ENCODE measurements around the gene PDIA3.
"Not testable (repeated sequence)": the region's sequence is repeated elsewhere in the genome, so short reads cannot be mapped to it uniquely, and the experiment has no call there.

PDIA3 gene

GRCh38 chr15:43746245-43746902 is at the start of gene PDIA3:
TSS of gene PDIA3 (plus strand) at chr15:43746438. CDS start at chr15:43746540, 102 bp downstream.
- H3K4me1 ChIP-seq (ENCODE audit: insufficient read depth, low read length); H3K27me3 ChIP-seq (ENCODE audit: insufficient read depth, low read length); H3K9me3 ChIP-seq (ENCODE audit: insufficient read depth, low read depth, low read length); H3K36me3 ChIP-seq (ENCODE audit: insufficient read depth, low read depth, low read length): not testable (repeated sequence)
- H3K27ac ChIP-seq (ENCODE audit: low read length), result peak within 1 kb of the TSS; percentile 84
- peak within 1 kb of the TSS; percentile 84 for H3K4me3 ChIP-seq (ENCODE audit: low read length)
- H3K9ac ChIP-seq (ENCODE audit: low read depth, low read length), result peak within 1 kb of the TSS; percentile 96

DNA sequence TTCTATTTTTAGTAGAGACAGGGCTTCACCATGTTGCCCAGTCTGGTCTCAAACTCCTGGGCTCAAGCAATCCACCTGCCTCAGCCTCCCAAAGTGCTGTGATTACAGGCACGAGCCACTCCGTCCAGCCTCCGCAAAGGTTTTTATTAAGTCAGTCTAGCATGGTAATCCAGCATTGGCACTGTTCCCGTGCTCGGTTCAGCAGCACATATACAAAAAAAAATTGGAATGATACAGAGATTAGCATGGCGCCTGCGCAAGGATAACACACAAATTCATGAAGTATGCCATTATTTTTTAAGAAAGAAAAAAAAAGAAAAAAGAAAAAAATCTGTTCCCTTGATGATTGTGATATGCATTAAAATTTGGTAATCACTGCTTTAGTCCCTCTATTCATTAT is 44.1 kb upstream of the PDIA3 start:
- Histone ChIP-seq H3K4me3 (ENCODE audit: low read length) (no peak overlapping the region), H3K9me3 (ENCODE audit: insufficient read depth, low read depth, low read length) (no peaks in the 10 kb centered on the region), H3K27ac (ENCODE audit: low read length) (no peak overlapping the region), H3K27me3 (ENCODE audit: insufficient read depth, low read length) (no peaks in the 10 kb centered on the region), H3K9ac (ENCODE audit: low read depth, low read length) (no peak overlapping the region), H3K36me3 (ENCODE audit: insufficient read depth, low read depth, low read length) (peaks cover 8% of the 10 kb centered on the region), H3K4me1 (ENCODE audit: insufficient read depth, low read length) (no peaks in the 10 kb centered on the region)

DNA sequence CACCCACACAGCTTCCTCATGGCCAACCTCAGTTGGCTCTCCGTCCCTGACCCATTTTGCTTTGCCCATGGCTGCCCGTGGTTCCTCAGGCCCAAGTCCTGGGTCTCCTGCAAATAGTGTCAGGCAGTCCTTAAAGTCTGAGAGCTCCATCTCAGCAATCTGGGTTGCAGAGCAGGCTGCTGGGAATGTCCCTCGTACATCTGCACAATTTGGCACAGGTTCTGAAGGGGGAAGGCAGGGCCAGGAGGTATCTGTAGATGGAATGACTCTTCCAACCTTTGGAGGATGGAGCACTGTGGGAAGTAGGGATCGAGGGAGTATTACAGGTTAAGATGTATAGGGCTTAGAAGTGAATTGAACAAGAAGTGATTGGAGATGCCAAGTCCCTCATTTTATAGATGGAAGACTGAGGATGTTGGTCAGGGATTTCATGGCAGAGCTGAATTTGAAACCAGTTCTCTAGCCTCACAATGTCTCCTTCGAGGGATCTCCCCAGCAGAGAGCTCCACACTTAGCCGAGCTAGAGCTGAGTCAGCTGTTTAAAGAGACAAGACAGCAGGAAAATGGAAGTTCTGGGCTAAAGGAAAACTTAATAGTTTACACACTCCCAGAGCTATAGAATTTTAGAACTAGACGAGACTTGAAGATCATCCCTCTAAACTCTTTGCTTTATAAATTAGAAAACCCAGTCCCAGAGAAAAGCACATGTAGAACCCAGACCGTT is 43.4 kb upstream of the PDIA3 start:
- Histone ChIP-seq H3K4me3 (ENCODE audit: low read length) (no peak overlapping the region), H3K27ac (ENCODE audit: low read length) (no peak overlapping the region), H3K36me3 (ENCODE audit: insufficient read depth, low read depth, low read length) (peaks cover 5% of the 10 kb centered on the region; the same call in 1 of the 2 replicates), H3K27me3 (ENCODE audit: insufficient read depth, low read length) (no peaks in the 10 kb centered on the region), H3K9ac (ENCODE audit: low read depth, low read length) (no peak overlapping the region), H3K9me3 (ENCODE audit: insufficient read depth, low read depth, low read length) (no peaks in the 10 kb centered on the region), H3K4me1 (ENCODE audit: insufficient read depth, low read length) (no peaks in the 10 kb centered on the region)

DNA sequence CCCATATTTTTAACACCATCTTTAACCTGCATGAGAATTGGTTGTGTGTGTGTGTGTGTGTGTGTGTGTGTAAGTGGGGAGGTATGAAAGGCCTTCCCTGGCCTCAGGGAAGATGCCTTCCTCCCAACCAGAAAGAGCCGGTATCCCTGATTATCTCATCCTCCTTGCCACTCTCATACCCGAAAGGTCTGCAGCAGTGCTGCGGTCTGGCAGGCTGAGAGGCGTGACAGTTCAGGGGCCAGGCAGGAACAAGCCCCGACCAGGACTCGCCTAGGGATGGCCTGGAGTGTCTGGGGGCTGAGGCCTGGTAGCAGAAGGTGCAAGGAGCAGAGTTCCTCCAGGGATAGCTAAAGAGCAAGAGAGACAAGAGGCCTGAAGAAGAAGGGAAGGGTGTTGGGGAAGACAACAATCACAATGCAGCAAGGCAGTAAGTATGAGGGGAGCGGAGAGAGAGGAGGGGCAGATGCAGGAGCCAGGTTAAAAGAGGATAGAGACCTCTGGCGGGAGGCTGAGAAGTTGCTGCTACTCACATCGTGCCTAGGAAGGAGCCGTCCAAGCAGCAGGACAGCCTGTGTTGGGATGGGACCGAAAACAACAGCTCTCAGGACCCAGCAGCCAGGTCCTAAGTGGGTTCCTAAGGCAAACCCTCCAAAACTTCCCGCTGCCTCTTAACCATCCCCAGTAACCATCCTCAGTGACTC is 35.7 kb upstream of the PDIA3 start:
- H3K9ac ChIP-seq (ENCODE audit: low read depth, low read length); H3K36me3 ChIP-seq (ENCODE audit: insufficient read depth, low read depth, low read length); H3K27me3 ChIP-seq (ENCODE audit: insufficient read depth, low read length); H3K4me3 ChIP-seq (ENCODE audit: low read length); H3K27ac ChIP-seq (ENCODE audit: low read length); H3K9me3 ChIP-seq (ENCODE audit: insufficient read depth, low read depth, low read length); H3K4me1 ChIP-seq (ENCODE audit: insufficient read depth, low read length): not testable (repeated sequence)

- Histone ChIP-seq H3K27ac (ENCODE audit: low read length) (no peak overlapping the region), H3K4me1 (ENCODE audit: insufficient read depth, low read length) (no peaks in the 10 kb centered on the region), H3K36me3 (ENCODE audit: insufficient read depth, low read depth, low read length) (no peaks in the 10 kb centered on the region), H3K27me3 (ENCODE audit: insufficient read depth, low read length) (no peaks in the 10 kb centered on the region), H3K9me3 (ENCODE audit: insufficient read depth, low read depth, low read length) (no peaks in the 10 kb centered on the region), H3K4me3 (ENCODE audit: low read length) (no peak overlapping the region), H3K9ac (ENCODE audit: low read depth, low read length) (no peak overlapping the region)
Measured at GRCh38 chr15:43723151-43723550, 23.1 kb upstream of the PDIA3 start.

DNA sequence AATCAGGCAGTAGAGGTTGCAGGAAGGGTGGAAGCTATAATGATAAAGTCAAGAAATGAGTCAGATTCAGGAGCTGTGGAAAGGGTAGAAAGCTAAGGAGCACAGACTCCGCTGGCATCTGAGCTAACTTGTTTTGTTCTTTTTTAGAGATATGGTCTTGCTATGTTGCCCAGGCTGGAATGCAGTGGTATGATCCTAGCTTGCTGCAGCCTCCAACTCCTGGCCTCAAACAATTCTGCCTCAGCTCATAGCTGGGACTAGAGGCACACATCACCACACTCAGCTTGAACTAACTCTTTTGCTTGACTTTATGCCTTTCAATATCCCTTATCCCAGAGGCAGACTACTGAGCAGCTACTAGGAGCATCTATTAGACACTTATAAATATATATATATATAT is 19.9 kb upstream of the PDIA3 start:
- H3K27me3 ChIP-seq (ENCODE audit: insufficient read depth, low read length); H3K9ac ChIP-seq (ENCODE audit: low read depth, low read length); H3K9me3 ChIP-seq (ENCODE audit: insufficient read depth, low read depth, low read length); H3K36me3 ChIP-seq (ENCODE audit: insufficient read depth, low read depth, low read length); H3K4me3 ChIP-seq (ENCODE audit: low read length); H3K4me1 ChIP-seq (ENCODE audit: insufficient read depth, low read length); H3K27ac ChIP-seq (ENCODE audit: low read length): not testable (repeated sequence)

DNA sequence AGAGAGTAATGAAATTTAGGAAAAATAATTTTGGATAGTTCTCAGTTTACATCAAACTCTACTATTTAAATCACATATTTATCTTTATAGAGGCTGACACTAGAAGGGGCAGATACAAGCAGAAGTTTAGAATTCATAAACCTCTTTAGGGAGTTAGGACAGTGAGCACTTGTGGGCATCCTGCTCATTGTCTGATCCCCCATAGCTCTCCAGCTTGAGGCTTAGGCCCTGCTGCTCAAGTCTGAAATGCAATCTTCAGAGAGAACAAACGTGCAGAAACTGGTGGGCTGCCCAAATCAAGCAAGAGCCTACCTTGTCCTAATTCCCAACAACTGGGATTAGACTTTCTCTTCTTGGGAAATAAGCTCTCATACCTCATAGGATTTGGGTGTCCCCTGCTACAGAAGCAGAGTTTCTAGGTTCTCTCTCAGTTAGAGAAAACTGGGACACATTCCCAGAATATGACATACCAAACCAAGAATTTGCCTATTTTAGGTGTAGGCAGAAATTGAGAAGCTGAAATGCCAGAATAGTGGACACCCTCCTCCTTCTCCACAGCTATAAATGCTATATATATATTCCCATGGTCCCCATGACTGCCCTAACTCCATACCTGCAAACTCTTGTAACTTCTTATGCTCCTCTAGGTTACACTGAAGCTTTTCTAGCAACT is 18.0 kb upstream of the PDIA3 start:
- not testable (repeated sequence) for H3K4me1 ChIP-seq (ENCODE audit: insufficient read depth, low read length); H3K27me3 ChIP-seq (ENCODE audit: insufficient read depth, low read length); H3K9ac ChIP-seq (ENCODE audit: low read depth, low read length); H3K27ac ChIP-seq (ENCODE audit: low read length); H3K9me3 ChIP-seq (ENCODE audit: insufficient read depth, low read depth, low read length); H3K36me3 ChIP-seq (ENCODE audit: insufficient read depth, low read depth, low read length); H3K4me3 ChIP-seq (ENCODE audit: low read length)

GRCh38 chr15:43735416-43735815 is 10.8 kb upstream of the PDIA3 start:
- H3K9me3 ChIP-seq (ENCODE audit: insufficient read depth, low read depth, low read length), result no peaks in the 10 kb centered on the region
- no peak overlapping the region for H3K27ac ChIP-seq (ENCODE audit: low read length)
- no peaks in the 10 kb centered on the region for H3K36me3 ChIP-seq (ENCODE audit: insufficient read depth, low read depth, low read length)
- H3K9ac ChIP-seq (ENCODE audit: low read depth, low read length), result no peak overlapping the region
- H3K4me1 ChIP-seq (ENCODE audit: insufficient read depth, low read length), result no peaks in the 10 kb centered on the region
- H3K4me3 ChIP-seq (ENCODE audit: low read length), result no peak overlapping the region
- H3K27me3 ChIP-seq (ENCODE audit: insufficient read depth, low read length), result no peaks in the 10 kb centered on the region

DNA sequence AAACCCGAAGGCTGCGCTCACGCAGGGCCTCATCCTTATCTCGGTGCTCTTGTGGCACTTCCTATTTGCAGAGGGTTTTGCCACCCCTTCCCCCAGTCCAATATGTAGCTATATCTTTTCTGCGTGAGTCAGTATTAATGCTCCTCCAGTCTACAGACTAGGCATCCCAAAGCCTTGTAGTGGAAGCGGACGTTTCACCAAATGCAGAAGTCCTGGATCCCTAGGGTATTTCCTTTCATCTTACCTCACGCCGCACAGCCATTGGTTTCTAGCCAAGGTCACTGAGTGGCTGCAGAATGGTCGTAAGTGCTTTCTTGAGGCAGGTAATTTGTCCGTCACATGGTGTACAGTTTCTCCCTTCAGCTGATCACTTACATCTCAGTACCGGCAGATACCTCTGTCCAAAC is 668 bp downstream of the PDIA3 start:
- peak overlapping the region; percentile 84 for H3K4me3 ChIP-seq (ENCODE audit: low read length)
- H3K27me3 ChIP-seq (ENCODE audit: insufficient read depth, low read length); H3K4me1 ChIP-seq (ENCODE audit: insufficient read depth, low read length); H3K9me3 ChIP-seq (ENCODE audit: insufficient read depth, low read depth, low read length): not testable (repeated sequence)
- H3K9ac ChIP-seq (ENCODE audit: low read depth, low read length), result peak overlapping the region; percentile 96
- peak overlapping the region; percentile 84 for H3K27ac ChIP-seq (ENCODE audit: low read length)
- H3K36me3 ChIP-seq (ENCODE audit: insufficient read depth, low read depth, low read length), result peaks cover 13% of the 10 kb centered on the region

GRCh38 chr15:43748376-43748775 is 2.1 kb downstream of the PDIA3 start:
- Histone ChIP-seq H3K36me3 (ENCODE audit: insufficient read depth, low read depth, low read length) (peaks cover 27% of the 10 kb centered on the region), H3K4me3 (ENCODE audit: low read length) (peak overlapping the region; percentile 84; the same call in 1 of the 2 replicates), H3K9ac (ENCODE audit: low read depth, low read length) (peak overlapping the region; percentile 56; the same call in 1 of the 2 replicates)

DNA sequence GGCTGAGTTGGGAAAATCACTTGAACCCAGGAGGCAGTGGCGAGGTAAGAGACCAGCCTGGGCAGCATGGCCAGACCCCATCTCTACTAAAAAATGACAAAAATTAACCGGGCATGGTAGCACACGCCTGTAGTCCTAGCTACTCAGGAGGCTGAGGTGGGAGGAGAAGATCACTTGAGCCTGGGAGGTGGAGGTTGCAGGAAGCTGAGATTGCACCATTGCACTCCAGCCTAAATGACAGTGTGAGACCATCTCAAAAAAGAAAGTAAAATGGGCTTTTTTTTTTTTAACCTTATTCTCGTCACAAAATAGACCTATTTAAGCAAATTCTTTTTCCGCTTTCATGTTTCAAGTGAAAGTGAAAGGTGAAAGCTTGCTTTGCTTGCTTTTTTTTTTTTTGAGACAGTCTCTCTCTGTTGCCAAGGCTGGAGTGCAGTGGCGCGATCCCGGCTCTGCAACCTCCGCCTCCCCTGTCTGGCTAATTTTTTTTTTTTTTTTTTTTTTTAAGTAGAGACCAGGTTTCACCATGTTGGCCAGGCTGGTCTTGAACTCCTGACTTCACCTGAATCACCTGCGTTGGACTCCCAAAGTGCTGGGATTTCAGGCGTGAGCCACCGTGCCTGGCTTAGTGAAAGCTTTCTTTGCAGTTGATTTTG is 3.6 kb downstream of the PDIA3 start:
- Histone ChIP-seq H3K4me3 (ENCODE audit: low read length) (no peak overlapping the region), H3K36me3 (ENCODE audit: insufficient read depth, low read depth, low read length) (peaks cover 42% of the 10 kb centered on the region), H3K9me3 (ENCODE audit: insufficient read depth, low read depth, low read length) (no peaks in the 10 kb centered on the region), H3K9ac (ENCODE audit: low read depth, low read length) (no peak overlapping the region), H3K27me3 (ENCODE audit: insufficient read depth, low read length) (no peaks in the 10 kb centered on the region), H3K4me1 (ENCODE audit: insufficient read depth, low read length) (no peaks in the 10 kb centered on the region), H3K27ac (ENCODE audit: low read length) (no peak overlapping the region)

More at GRCh38 chr15:43748376-43748775, 2.1 kb downstream of the PDIA3 start:
- H3K27ac ChIP-seq (ENCODE audit: low read length), result no peak overlapping the region
- H3K4me1 ChIP-seq (ENCODE audit: insufficient read depth, low read length), result no peaks in the 10 kb centered on the region
- no peaks in the 10 kb centered on the region for H3K9me3 ChIP-seq (ENCODE audit: insufficient read depth, low read depth, low read length)
- no peaks in the 10 kb centered on the region for H3K27me3 ChIP-seq (ENCODE audit: insufficient read depth, low read length)
